Urothelium cell line (cell line): ENCODE measurements around the gene MTFMT.
A peak's percentile ranks its signal among the peaks of the same experiment; 100 is the strongest.
"Not testable (repeated sequence)": the region's sequence is repeated elsewhere in the genome, so short reads cannot be mapped to it uniquely, and the experiment has no call there.

Source experiments
- DNase-seq: peaks from one replicate; pipeline ENCODE4 v3.0.0; 2011; ENCODE audit warnings: low spot score, mixed read lengths
- FAIRE-seq: peaks from 2 replicates; lab custom pipeline; 2011; peaks lifted over from hg19 to GRCh38; lab: Jason Lieb, UNC

The MTFMT gene

DNA sequence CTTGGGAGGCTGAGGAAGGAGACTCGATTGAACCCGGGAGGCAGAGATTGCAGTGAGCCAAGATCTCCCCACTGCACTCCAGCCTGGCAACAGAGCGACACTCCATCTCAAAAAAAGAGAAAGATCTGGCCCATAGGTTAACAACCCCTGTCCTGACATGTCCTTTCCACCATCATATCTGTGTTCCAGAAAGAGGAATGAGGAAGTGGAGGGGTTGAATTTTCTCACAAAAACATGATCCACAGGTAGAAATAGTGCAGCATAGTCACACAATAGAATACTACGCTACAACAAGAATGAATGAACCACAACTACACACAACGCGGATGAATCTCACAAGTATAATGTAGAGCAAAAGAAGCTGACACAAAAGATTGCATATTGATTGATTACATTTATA lies 11.0 kb upstream of the MTFMT start:
- FAIRE-seq (no peak), DNase-seq (no peak)

DNA sequence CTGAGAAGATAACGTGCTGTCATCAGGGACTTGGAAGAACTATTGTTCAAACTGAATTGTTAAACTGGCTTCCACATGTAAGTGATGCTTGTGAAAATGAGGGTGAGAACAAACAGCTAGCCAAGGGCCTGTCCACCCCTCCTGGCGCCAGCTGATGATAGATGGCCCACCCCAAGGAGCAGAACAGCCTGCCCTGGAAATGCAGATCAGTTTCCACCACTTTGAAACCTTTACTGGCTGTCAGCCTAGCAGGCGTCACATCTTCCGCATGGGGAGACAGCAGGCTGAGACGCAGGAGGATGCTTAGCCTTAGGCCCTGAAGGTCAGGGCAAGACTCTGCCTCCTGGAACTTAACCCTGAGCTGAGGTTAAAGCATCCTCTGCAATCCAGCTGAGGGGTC lies 9.4 kb upstream of the MTFMT start:
- FAIRE-seq (peak; percentile 13), DNase-seq (no peak)

DNA sequence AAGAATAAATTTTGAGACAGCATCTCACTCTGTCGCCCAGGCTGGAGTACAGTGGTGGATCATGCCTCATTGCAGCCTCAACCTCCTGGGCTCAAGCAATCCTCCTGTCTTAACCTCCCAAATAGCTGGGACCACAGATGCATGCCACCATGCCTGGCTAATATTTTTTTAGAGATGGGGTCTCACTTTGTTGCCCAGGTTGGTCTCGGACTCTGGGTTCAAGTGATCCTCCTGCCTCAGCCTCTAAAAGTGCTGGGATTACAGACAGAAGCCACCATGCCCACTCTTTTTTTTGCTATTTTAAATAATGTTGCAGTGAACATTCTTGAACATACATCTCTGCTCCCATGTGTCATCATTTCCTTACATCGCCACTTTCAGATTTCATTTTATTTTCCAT lies 9.0 kb upstream of the MTFMT start:
- DNase-seq (no peak), FAIRE-seq (no peak)

DNA sequence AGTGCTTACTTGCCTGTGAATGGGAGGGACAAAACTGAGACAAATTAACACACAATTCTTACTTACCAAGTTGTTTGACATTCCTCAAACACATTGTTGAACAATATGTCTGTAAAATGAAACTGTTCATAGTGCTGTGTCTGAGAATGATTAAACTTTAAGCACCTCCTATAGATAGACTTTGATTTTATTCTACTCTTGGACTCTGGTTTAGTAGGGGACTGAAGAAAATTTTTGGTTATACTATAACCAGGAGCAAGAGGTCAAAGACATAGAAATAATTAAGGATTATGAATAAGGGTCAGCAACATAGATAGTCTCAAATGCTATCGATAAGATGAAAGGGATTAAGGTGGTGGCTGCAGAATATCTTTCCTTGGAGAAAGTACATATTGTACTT lies 7.9 kb upstream of the MTFMT start:
- no peak for FAIRE-seq
- no peak for DNase-seq

DNA sequence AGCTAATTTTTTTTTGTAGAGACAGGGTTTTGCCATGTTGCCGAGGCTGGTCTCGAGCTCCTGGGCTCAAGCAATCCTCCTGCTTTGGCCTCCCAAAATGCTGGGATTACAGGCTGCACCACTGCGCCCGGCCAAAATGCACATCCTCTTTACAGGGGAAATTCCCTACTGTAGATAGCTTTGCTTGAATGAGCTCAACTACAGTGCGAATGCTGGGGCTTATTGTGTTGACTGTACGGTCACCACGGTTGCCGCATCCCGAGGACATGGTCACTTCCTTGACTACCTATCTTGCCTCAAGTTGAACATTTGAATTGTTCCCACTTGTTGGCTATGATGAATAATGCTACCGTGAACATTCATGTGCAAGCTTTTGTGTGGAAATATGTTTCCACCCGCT lies 5.3 kb upstream of the MTFMT start:
- no peak for DNase-seq
- FAIRE-seq, result no peak

DNA sequence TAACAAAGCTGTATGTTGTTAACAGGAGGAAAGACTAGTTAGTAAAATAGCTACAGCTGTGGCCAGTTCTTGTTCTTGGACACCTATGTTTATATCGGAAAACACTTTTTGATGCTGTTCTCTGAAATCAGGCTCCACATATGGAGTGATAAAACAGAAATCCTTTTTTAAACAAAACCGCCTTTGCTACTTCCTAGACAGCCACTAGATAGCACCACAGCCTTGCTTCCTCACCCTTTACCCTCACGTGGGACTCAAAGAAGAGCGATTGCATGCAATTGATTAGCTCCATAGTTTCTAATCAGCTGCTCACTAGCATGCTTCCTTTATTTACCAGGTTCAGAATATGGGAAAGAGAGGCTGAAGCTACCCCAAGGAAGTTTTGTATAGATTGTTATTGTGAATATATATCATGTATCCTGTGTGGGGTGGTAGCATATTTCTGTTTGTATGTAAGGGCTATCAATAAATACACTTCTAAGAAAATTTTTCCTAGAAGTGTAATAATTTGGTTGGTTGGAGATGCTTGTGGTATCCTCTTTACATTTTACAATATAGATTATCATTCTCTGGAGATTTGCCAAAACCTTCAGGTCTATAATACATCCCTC lies 4.3 kb upstream of the MTFMT start:
- DNase-seq, result peak; percentile 58
- FAIRE-seq, result no peak

DNA sequence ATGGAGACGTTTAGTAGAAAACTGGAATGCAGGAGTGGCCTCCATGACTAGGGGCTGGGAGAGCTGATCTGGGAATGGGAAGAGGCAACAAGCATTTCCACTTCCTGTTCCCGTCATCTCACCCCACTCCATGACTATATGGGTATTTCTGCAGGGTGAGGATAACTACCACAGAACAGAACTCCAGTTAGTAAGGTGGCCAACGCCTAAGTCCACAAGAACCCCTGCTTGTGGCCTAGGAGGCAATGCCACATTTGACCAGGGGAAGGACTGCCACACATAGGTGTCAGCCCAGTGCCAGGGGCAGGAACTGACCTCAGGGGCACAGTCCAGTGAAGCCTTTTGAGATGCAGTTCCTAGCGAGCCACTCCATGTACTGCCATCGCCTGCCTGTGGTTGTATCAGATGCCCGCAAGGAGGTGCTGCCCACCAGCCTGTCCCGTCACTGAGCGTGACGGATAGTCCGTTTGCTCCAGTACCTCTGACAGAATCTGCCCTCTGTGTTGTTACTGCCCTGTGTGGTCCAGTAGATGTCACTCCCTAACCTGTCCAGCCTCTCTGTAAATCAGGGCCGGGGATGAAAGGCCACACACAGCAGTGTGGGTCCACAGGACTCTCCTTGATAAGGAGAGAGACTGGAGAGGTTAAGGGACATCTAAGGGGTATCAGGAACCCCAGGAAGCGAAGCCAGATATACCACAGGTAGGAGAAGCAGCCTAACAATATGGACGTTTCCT lies 3.5 kb upstream of the MTFMT start:
- DNase-seq (peak; percentile 81), FAIRE-seq (peak; percentile 92)

DNA sequence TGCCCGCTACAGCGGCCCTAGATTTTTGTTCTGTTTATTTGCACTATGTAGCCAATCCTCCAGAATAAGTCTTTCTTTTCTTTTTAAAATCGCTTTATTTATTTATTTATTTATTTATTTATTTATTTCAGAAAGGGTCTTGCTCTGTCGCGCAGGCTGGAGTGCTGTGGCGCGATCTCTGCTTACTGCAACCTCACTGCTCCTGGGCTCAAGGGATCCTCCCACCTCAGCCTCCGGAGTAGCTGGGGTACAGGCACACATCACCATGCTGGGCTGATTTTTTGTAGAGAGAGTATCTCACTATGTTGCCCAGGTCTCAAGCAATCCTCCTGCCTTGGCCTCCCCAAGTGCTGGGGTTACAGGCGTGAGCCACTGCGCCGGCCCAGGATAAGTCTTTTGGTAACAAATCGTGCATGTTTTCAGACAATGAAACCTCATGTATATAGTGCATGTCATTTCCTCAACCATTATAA lies 333 bp upstream of the MTFMT start:
- FAIRE-seq (no peak), DNase-seq (no peak)

DNA sequence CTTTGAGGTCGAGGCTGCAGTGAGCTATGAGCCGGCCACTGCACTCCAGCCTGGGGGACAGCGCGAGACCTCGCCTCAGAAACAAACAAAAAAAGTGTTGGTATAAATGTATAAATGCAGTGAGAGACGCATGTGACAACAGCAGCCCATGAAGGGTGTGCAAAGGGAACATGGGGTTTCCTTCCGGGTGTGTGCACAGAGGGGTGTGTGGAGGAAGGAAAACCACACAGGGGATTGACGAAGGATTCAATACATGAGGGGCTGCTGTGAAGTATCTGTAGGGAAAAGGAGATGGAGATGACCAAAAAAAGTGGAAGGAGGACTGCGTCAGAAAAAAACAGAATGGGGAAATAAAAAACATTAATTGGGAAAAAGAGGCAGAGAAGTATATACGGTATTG lies 1.1 kb downstream of the MTFMT start:
- DNase-seq (no peak), FAIRE-seq (no peak)

DNA sequence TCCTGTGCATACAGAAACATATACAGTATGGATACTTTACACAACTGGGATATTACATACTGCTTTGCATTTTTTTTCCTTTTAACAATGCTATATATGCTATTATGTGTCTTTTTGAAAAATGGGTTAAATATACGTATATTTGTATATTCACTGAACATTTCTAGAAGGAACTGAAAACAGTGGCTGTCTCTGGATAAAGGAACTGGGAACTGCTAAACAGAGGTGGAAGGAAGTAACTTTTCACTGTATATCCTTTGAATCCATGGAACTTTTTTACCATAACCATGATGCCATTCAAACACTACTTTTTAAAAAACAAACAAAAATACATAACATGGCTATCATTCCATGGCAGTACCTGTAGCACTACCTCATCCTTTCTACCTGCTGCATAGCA lies 1.8 kb downstream of the MTFMT start:
- FAIRE-seq, result no peak
- DNase-seq, result no peak

DNA sequence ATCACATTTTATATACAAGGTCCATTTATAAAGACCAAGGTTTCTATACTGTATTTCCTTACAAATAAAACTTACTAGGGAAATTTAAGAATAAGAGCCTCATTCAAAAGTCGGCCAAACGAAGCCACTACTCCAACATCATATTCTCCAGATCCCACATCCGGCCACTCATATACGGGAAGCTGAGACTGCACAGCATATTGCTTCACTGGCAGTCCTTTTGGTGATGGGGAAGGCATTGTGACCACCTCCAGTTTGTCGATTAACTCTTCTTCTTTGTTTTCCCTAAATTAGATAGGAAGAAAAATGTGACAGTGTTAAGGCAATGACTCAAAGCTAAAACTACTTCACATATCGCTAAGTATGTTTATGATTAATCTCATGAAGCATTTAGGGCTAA lies 2.7 kb downstream of the MTFMT start:
- DNase-seq (no peak), FAIRE-seq (no peak)

DNA sequence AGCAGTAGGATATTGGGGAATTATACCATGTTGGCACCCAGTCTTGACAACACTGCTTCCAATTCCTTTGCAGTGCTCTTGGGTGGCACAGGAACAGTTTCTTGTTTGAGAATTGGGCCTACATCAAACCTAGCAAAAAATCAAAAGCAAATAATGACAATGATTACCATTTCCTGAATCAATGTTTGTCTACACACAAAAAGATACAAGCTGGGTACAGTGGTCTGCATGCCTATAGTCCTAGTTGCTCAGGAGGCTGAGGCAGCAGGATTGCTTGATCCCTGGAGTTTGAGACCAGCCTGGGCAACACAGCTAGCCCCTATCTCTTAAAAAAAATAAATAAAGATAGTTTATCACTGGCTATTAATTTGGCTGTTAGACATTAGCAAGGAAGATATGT lies 8.0 kb downstream of the MTFMT start:
- no peak for FAIRE-seq

DNA sequence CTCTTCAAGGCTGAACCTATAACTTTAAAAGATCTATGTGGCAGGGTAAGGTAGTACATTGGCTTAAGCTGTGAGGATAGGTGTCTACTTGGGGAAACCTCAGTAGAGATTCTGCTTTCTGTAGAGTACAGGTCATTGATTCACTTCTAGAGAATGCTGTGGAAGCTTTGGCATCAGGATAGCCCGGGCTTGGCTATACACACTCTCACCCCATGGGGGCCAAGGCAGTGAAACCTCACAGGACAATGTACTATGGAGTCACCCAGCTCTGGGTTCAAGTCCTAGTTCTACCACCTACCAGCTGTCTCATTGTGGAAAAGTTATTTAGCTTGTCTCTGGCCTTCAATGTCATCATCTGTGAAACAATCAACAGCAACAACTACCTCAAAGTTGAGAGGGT lies 9.0 kb downstream of the MTFMT start:
- peak; percentile 24 for DNase-seq
- FAIRE-seq, result peak; percentile 53

More for the DNA sequence above, 8.0 kb downstream of the MTFMT start:
- DNase-seq, result no peak

DNA sequence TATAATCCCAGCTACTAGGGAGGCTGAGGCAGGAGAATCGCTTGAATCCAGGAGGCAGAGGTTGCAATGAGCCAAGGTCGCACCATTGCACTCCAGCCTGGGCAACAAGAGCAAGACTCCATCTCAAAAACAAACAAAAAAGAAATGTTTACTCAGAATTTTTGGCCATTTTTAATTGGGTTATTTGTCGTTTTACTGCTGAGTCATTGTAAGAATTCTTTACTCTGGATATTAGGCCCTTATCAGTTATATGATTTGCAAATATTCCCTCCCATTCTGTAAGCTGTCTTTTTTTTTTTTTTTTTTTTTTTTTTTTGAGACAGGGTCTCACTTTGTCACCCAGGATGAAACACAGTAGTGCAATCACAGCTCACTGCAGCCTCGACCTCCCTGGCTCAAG lies 18.2 kb downstream of the MTFMT start:
- not testable (repeated sequence) for DNase-seq, FAIRE-seq

DNA sequence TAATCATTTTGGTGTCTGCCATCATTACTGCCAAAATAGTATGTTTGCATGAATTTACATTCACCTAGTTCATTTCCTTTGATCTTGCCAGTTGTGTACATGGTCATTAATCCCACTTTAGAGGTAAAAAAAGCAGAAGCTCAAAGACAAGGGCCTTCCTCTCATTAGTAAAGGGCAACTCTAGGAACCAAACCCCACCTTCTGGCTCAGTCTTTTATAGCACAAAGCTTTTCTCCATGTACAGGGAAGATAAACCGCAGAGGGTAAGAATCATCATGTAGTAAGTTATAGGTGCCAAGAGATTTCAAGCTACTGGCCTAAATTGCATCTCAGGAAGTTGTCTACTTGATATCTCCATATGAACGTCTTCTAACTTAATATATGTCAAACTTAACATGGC lies 20.5 kb downstream of the MTFMT start:
- peak; percentile 27 for FAIRE-seq
- DNase-seq, result no peak

DNA sequence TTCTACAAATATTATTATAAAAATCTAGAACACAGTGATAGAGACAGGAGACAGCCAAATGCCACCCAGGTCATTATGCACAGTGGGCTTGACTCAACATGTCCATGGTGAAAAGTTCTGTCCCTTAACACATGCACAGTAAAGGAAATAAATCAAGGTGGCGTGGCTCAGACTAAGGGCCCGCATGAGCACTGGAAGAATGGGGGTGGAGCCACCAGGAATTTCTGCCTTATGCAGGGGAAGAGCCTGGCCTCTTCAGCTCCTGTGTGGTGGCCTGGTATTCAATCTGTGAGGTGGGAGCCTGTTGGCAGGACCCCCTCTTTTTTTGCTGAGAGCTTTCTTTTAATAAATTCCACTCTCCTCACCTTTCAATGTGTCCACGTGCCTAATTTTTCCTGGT lies 22.6 kb downstream of the MTFMT start:
- FAIRE-seq, result no peak
- DNase-seq, result no peak

DNA sequence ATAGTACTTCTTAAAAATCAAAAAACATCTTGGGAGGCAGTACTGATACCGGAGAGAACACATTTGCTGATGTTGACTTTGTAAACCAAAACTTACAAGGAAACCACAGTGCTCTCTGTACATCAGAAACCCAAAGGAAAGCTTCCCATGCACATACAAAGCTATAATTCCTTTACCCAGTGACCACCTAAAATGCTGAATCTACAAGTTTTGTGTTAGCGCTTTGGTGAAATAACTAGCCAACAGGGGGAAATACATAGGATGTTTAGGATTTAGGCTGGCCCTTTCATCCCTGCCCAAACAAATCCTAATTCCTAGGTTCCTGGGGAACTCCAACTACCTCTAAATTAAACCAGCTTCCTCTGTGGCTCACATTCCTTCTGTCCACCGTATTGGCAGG lies 24.4 kb downstream of the MTFMT start:
- DNase-seq, result no peak
- no peak for FAIRE-seq

DNA sequence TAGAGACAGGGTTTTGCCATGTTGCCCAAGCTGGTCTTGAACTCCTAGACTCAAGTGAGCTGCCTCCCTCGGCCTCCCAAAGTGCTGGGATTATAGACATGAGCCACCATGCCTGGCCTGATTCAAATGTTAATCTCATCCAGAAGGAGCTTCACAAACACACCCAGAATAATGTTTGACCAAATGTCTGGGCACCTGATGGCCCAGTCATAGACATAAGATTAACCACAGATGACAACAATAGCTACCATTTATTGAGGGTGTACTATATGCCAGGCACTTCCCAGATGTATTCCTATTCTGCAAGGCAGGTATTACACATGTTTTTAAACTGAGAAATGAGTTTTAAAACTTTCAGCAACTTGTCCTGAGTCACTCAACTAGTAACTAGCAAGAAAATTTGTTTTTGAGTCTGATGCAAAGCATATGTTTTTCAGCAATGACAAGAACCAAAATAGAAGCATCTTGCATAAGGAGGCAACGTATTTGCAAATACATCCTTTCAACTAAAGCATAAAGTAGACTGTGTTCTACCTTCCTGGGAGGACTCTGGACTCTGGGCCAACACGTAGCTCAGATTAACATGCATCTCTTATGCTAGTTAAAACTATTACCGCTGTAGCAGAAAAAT lies 31.6 kb downstream of the MTFMT start:
- FAIRE-seq (no peak), DNase-seq (no peak)

DNA sequence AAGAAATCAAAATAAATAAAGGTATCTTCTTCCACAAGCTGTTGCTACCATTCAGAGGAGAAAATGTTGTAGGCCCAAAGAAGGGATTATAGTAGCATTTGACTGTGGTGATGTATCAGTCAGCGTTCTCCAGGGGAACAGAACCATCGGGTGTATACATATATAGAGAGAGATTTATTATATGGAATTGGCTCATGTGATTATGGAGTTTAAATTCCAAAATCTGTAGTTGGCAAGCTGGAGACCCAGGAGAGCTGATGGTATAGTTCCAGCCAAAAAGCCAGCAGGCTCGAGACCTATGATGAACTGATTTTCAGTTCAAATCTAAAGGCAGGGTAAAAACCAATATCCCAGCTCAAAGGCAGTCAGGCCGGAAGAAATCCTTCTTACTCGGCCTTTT lies 32.4 kb downstream of the MTFMT start:
- FAIRE-seq (no peak), DNase-seq (no peak)

DNA sequence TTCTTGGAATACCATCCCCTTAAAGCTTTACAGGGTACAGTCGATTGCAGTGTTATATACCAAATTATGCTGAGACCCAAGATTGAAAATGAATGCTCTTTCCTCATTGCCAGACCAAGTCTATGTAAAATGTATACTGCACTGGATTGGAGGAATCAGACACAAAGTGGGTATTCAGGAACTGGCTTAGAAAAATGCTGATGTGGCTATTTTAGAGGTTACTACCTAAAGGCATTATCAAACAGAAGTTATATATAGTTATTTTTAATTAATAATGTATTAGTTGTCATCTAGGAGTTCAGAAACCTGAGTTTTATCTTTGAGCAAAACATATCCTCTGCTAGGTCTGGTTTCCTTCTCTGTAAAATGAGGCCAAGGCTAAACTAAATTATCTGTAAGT lies 36.1 kb downstream of the MTFMT start:
- no peak for FAIRE-seq
- no peak for DNase-seq

DNA sequence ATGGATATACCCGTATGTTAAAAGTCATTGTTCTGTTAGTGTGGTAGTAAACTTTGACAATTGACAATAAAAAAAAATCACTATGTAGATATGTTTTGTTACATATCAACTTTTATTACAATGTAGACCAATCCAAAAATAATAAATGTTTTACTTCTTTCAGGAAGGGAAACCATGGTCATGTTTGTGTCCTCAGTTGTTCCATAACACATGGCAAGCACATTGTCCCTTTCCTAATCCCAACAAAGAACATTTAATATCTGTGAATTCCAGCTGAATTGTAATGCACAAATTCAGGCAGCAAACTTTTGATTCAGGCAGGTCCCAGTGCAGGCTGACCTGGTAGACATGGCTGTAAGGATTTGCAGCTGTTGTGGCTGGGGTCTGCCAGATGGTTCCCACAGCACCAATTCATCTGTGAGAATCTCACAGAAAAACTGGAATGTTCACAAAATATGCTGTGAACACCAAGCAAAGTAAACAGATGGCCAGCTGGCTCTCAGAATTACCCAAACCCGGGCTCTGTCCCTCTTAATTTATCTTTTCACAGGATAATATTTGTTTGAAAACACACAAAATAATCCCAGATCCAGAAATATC lies 37.8 kb downstream of the MTFMT start:
- no peak for DNase-seq
- FAIRE-seq, result no peak

DNA sequence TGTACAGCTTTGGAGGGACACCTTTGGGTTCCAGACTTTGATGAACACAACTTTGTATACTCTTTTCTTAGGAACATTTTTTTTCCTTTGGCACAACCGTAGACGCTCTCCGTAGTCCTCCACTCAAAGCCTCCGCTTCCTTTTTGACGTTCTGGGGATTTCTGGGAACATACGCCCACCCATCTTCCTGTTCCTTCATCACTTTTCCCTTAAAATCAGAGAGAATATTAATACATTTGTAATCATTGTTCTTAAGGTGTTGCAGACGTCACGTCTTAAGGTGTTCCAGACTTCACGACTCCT lies 39.3 kb downstream of the MTFMT start:
- DNase-seq, result no peak
- FAIRE-seq, result no peak
